ENCODE data around the gene ITGAD.
A peak's percentile ranks its signal among the peaks of the same experiment; 100 is the strongest.

Gene ITGAD

GRCh38 chr16:31465788-31466370 is 72.7 kb downstream of the ITGAD start:
- no peak for DNase-seq
- in situ Hi-C loops (cut with HindIII; ENCODE audit: low pct_ligation_motif_present, low pct_unique_long_range_greater_than_20kb, low sequenced_read_pairs), result loop anchor here (10.0 kb wide), 1 partner anchor 59 kb away; the partner anchor contains the start of gene AHSP

- DNase-seq, result no peak
- in situ Hi-C loops (cut with HindIII; ENCODE audit: low pct_ligation_motif_present, low pct_unique_long_range_greater_than_20kb, low sequenced_read_pairs), result loop anchor here (10.0 kb wide), 1 partner anchor 58 kb away; the partner anchor contains the start of gene AHSP
Observed at GRCh38 chr16:31466381-31466841, 73.3 kb downstream of the ITGAD start.

GRCh38 chr16:31467151-31467773 is 74.1 kb downstream of the ITGAD start:
- in situ Hi-C loops (cut with HindIII; ENCODE audit: low pct_ligation_motif_present, low pct_unique_long_range_greater_than_20kb, low sequenced_read_pairs), result loop anchor here (10.0 kb wide), 1 partner anchor 58 kb away; the partner anchor contains the start of gene AHSP
- DNase-seq, result no peak

GRCh38 chr16:31467858-31468257 is 74.7 kb downstream of the ITGAD start:
- no peak for DNase-seq
- in situ Hi-C loops (cut with HindIII; ENCODE audit: low pct_ligation_motif_present, low pct_unique_long_range_greater_than_20kb, low sequenced_read_pairs), result loop anchor here (10.0 kb wide), 1 partner anchor 57 kb away; the partner anchor contains the start of gene AHSP

- DNase-seq, result no peak
- in situ Hi-C loops (cut with HindIII; ENCODE audit: low pct_ligation_motif_present, low pct_unique_long_range_greater_than_20kb, low sequenced_read_pairs), result no loop called here
Observed at GRCh38 chr16:31470615-31471014, 77.5 kb downstream of the ITGAD start.

- in situ Hi-C loops (cut with HindIII; ENCODE audit: low pct_ligation_motif_present, low pct_unique_long_range_greater_than_20kb, low sequenced_read_pairs), result no loop called here
Observed at GRCh38 chr16:31471241-31471874, 78.2 kb downstream of the ITGAD start.

GRCh38 chr16:31471875-31472708 is 79.0 kb downstream of the ITGAD start, which contains the start of gene TGFB1I1:
Gene TGFB1I1, plus strand, starts transcription at chr16:31472152. Its CDS starts 37 bp downstream, at chr16:31472189.
- peak; percentile 73 for DNase-seq
- in situ Hi-C loops (cut with HindIII; ENCODE audit: low pct_ligation_motif_present, low pct_unique_long_range_greater_than_20kb, low sequenced_read_pairs), result no loop called here

More at GRCh38 chr16:31471241-31471874, 78.2 kb downstream of the ITGAD start:
- DNase-seq, result no peak

GRCh38 chr16:31472709-31473203 is 79.6 kb downstream of the ITGAD start:
- peak; percentile 75 for DNase-seq
- in situ Hi-C loops (cut with HindIII; ENCODE audit: low pct_ligation_motif_present, low pct_unique_long_range_greater_than_20kb, low sequenced_read_pairs), result no loop called here

GRCh38 chr16:31473264-31473984 is 80.3 kb downstream of the ITGAD start:
- no peak for DNase-seq
- in situ Hi-C loops (cut with HindIII; ENCODE audit: low pct_ligation_motif_present, low pct_unique_long_range_greater_than_20kb, low sequenced_read_pairs), result no loop called here

- in situ Hi-C loops (cut with HindIII; ENCODE audit: low pct_ligation_motif_present, low pct_unique_long_range_greater_than_20kb, low sequenced_read_pairs), result no loop called here
Observed at GRCh38 chr16:31474173-31474714, 81.1 kb downstream of the ITGAD start.

GRCh38 chr16:31474773-31475738 is 81.9 kb downstream of the ITGAD start:
- no peak for DNase-seq
- in situ Hi-C loops (cut with HindIII; ENCODE audit: low pct_ligation_motif_present, low pct_unique_long_range_greater_than_20kb, low sequenced_read_pairs), result no loop called here

More at GRCh38 chr16:31474173-31474714, 81.1 kb downstream of the ITGAD start:
- no peak for DNase-seq

GRCh38 chr16:31475946-31476302 is 82.8 kb downstream of the ITGAD start:
- in situ Hi-C loops (cut with HindIII; ENCODE audit: low pct_ligation_motif_present, low pct_unique_long_range_greater_than_20kb, low sequenced_read_pairs), result no loop called here
- DNase-seq, result no peak

Measured in ACHN (cell line).